SJCRH30 (cell line): ENCODE measurements around the gene HTT-AS. TPM values are rescaled to one million over a fixed set of nuclear protein-coding genes. Genes with fewer than 3 reads are reported as not detected.

Experiments
- DNase-seq, 2 experiments: peaks; one replicate each; pipeline ENCODE4 v3.0.0-alpha.2; 2015 to 2020
- H3K27ac ChIP-seq: fragments of 250-450 bp; sonication (Bioruptor Pico); 2 replicates; pipeline ENCODE4 v1.5.1; 2020; ENCODE audit warnings: mild to moderate bottlenecking, moderate library complexity
- H3K27me3 ChIP-seq: fragments of 250-450 bp; sonication (Bioruptor Pico); 2 replicates; pipeline ENCODE4 v1.5.1; 2020; ENCODE audit warnings: mild to moderate bottlenecking, moderate library complexity
- H3K36me3 ChIP-seq: fragments of 250-450 bp; sonication (Bioruptor Pico); 2 replicates; pipeline ENCODE4 v1.5.1; 2020; ENCODE audit warnings: mild to moderate bottlenecking, moderate library complexity
- H3K4me1 ChIP-seq: fragments of 250-450 bp; sonication (Bioruptor Pico); 2 replicates; pipeline ENCODE4 v1.5.1; 2020; ENCODE audit warnings: mild to moderate bottlenecking, moderate library complexity
- H3K4me3 ChIP-seq: fragments of 250-450 bp; sonication (Bioruptor Pico); 2 replicates; pipeline ENCODE4 v1.5.1; 2020; ENCODE audit warnings: mild to moderate bottlenecking, moderate library complexity
- H3K9me3 ChIP-seq: fragments of 250-450 bp; sonication (Bioruptor Pico); replicated peaks from 2 replicates; pipeline ENCODE4 v1.5.1; 2020; ENCODE audit warnings: mild to moderate bottlenecking, moderate library complexity
- total RNA-seq: library from RNA; depleted of rRNA; stranded (reverse); fragments of >200 nt; shearing (Covaris generic); gene quantifications from 2 replicates; pipeline ENCODE4 v1.2.3, GENCODE V29; 2014; rRNA removed

HTT-AS gene
- not detected in 2 replicates for total RNA-seq

GRCh38 chr4:3074078-3074845 is at the start of gene HTT-AS, which contains the start of gene HTT:
TSS of gene HTT-AS (minus strand) at chr4:3074538.
TSS of gene HTT (plus strand) at chr4:3074681. CDS start at chr4:3074826, 145 bp downstream.
- Histone ChIP-seq H3K27ac (peak within 1 kb of the TSS; percentile 79), H3K36me3 (no peaks in the 10 kb centered on the region), H3K27me3 (no peaks in the 10 kb centered on the region), H3K9me3 (no peaks in the 10 kb centered on the region), H3K4me3 (peak within 1 kb of the TSS; percentile 97), H3K4me1 (no peaks in the 10 kb centered on the region; the same call in 1 of the 2 replicates)
- DNase-seq, result peak; percentile 97 to 98

- Histone ChIP-seq H3K36me3 (peaks cover 50% of the 10 kb centered on the region), H3K27ac (peak overlapping the region; percentile 73; the same call in 1 of the 2 replicates), H3K27me3 (no peaks in the 10 kb centered on the region), H3K9me3 (no peaks in the 10 kb centered on the region), H3K4me3 (no peak overlapping the region), H3K4me1 (peaks cover 22% of the 10 kb centered on the region)
- DNase-seq, result peak; percentile 20 to 45
These were observed 48.9 kb upstream of the HTT-AS start for GRCh38 chr4:3123181-3123671.

GRCh38 chr4:3122081-3122563 is 47.8 kb upstream of the HTT-AS start:
- Histone ChIP-seq H3K27ac (peak overlapping the region; percentile 73), H3K9me3 (no peaks in the 10 kb centered on the region), H3K27me3 (no peaks in the 10 kb centered on the region), H3K36me3 (peaks cover 46% of the 10 kb centered on the region), H3K4me3 (no peak overlapping the region), H3K4me1 (peaks cover 22% of the 10 kb centered on the region)
- peak; percentile 27 to 41 for DNase-seq

GRCh38 chr4:3121596-3121995 is 47.3 kb upstream of the HTT-AS start:
- peaks cover 22% of the 10 kb centered on the region for H3K4me1 ChIP-seq
- H3K9me3 ChIP-seq, result no peaks in the 10 kb centered on the region
- no peaks in the 10 kb centered on the region for H3K27me3 ChIP-seq
- H3K4me3 ChIP-seq, result no peak overlapping the region
- H3K36me3 ChIP-seq, result peaks cover 46% of the 10 kb centered on the region
- peak overlapping the region; percentile 73 for H3K27ac ChIP-seq
- peak in 1 of 2 experiments; percentile 5 for DNase-seq

GRCh38 chr4:3121110-3121509 is 46.8 kb upstream of the HTT-AS start:
- peaks cover 50% of the 10 kb centered on the region for H3K36me3 ChIP-seq

GRCh38 chr4:3119464-3119863 is 45.1 kb upstream of the HTT-AS start:
- peaks cover 51% of the 10 kb centered on the region for H3K36me3 ChIP-seq
- no peaks in the 10 kb centered on the region for H3K27me3 ChIP-seq
- peaks cover 22% of the 10 kb centered on the region for H3K4me1 ChIP-seq
- no peak for DNase-seq
- H3K4me3 ChIP-seq, result no peak overlapping the region
- H3K27ac ChIP-seq, result no peak overlapping the region
- no peaks in the 10 kb centered on the region for H3K9me3 ChIP-seq

More at GRCh38 chr4:3121110-3121509, 46.8 kb upstream of the HTT-AS start:
- H3K4me3 ChIP-seq, result no peak overlapping the region
- H3K27ac ChIP-seq, result no peak overlapping the region
- H3K9me3 ChIP-seq, result no peaks in the 10 kb centered on the region
- H3K27me3 ChIP-seq, result no peaks in the 10 kb centered on the region
- DNase-seq, result no peak
- H3K4me1 ChIP-seq, result peaks cover 22% of the 10 kb centered on the region

GRCh38 chr4:3118312-3118711 is 44.0 kb upstream of the HTT-AS start:
- Histone ChIP-seq H3K36me3 (peaks cover 55% of the 10 kb centered on the region), H3K4me1 (peaks cover 17% of the 10 kb centered on the region), H3K27me3 (no peaks in the 10 kb centered on the region), H3K9me3 (no peaks in the 10 kb centered on the region), H3K27ac (no peak overlapping the region), H3K4me3 (no peak overlapping the region)
- DNase-seq, result no peak

GRCh38 chr4:3116955-3117354 is 42.6 kb upstream of the HTT-AS start:
- Histone ChIP-seq H3K4me1 (peaks cover 4% of the 10 kb centered on the region; the same call in 1 of the 2 replicates), H3K36me3 (peaks cover 63% of the 10 kb centered on the region), H3K4me3 (no peak overlapping the region), H3K27me3 (no peaks in the 10 kb centered on the region), H3K9me3 (no peaks in the 10 kb centered on the region), H3K27ac (no peak overlapping the region)
- no peak for DNase-seq

GRCh38 chr4:3115637-3116270 is 41.4 kb upstream of the HTT-AS start:
- H3K27ac ChIP-seq, result no peak overlapping the region
- no peak for DNase-seq

GRCh38 chr4:3114377-3114776 is 40.0 kb upstream of the HTT-AS start:
- H3K4me3 ChIP-seq, result no peak overlapping the region
- no peaks in the 10 kb centered on the region for H3K27me3 ChIP-seq
- H3K4me1 ChIP-seq, result no peaks in the 10 kb centered on the region
- H3K27ac ChIP-seq, result no peak overlapping the region
- peaks cover 65% of the 10 kb centered on the region for H3K36me3 ChIP-seq
- DNase-seq, result peak in 1 of 2 experiments; percentile 9
- H3K9me3 ChIP-seq, result no peaks in the 10 kb centered on the region

More at GRCh38 chr4:3115637-3116270, 41.4 kb upstream of the HTT-AS start:
- H3K36me3 ChIP-seq, result peaks cover 63% of the 10 kb centered on the region
- no peaks in the 10 kb centered on the region for H3K4me1 ChIP-seq
- H3K4me3 ChIP-seq, result no peak overlapping the region
- H3K9me3 ChIP-seq, result no peaks in the 10 kb centered on the region
- no peaks in the 10 kb centered on the region for H3K27me3 ChIP-seq

GRCh38 chr4:3112609-3113469 is 38.5 kb upstream of the HTT-AS start:
- H3K9me3 ChIP-seq, result no peaks in the 10 kb centered on the region
- no peak overlapping the region for H3K4me3 ChIP-seq
- DNase-seq, result no peak
- no peaks in the 10 kb centered on the region for H3K4me1 ChIP-seq
- peaks cover 69% of the 10 kb centered on the region for H3K36me3 ChIP-seq
- no peak overlapping the region for H3K27ac ChIP-seq
- H3K27me3 ChIP-seq, result no peaks in the 10 kb centered on the region

GRCh38 chr4:3112201-3112600 is 37.9 kb upstream of the HTT-AS start:
- H3K27ac ChIP-seq, result no peak overlapping the region
- H3K27me3 ChIP-seq, result no peaks in the 10 kb centered on the region
- no peaks in the 10 kb centered on the region for H3K9me3 ChIP-seq
- H3K36me3 ChIP-seq, result peaks cover 72% of the 10 kb centered on the region
- no peak overlapping the region for H3K4me3 ChIP-seq
- no peaks in the 10 kb centered on the region for H3K4me1 ChIP-seq
- DNase-seq, result no peak

- Histone ChIP-seq H3K27me3 (no peaks in the 10 kb centered on the region), H3K4me3 (no peak overlapping the region), H3K27ac (no peak overlapping the region), H3K9me3 (no peaks in the 10 kb centered on the region), H3K36me3 (peaks cover 69% of the 10 kb centered on the region), H3K4me1 (no peaks in the 10 kb centered on the region)
- no peak for DNase-seq
These were observed 37.1 kb upstream of the HTT-AS start for GRCh38 chr4:3111461-3111860.

- no peak for DNase-seq
- H3K9me3 ChIP-seq, result no peaks in the 10 kb centered on the region
- no peak overlapping the region for H3K4me3 ChIP-seq
- H3K36me3 ChIP-seq, result peaks cover 66% of the 10 kb centered on the region
- no peak overlapping the region for H3K27ac ChIP-seq
- H3K27me3 ChIP-seq, result no peaks in the 10 kb centered on the region
- H3K4me1 ChIP-seq, result no peaks in the 10 kb centered on the region
These were observed 33.9 kb upstream of the HTT-AS start for GRCh38 chr4:3108211-3108610.
